PC-9 (cell line): ENCODE results near the gene IZUMO1. TPM values are rescaled to one million over a fixed set of nuclear protein-coding genes. Genes with fewer than 3 reads are reported as not detected.

Source experiments
- BruUV-seq: library from RNA; stranded (reverse); fragments of 400-500 nt; replicated peaks from 2 replicates; lab custom pipeline; 2021; lab: Mats Ljungman, UMichigan
- CTCF ChIA-PET: fragments of 300-600 bp; sonication (Branson Sonifier 250); formaldehyde crosslinking; loops from one replicate; lab custom pipeline; 2022; ENCODE audit warnings: antibody characterized with exemption; lab: Charles Lee
- POLR2A ChIA-PET: fragments of 300-600 bp; sonication (Branson Sonifier 250); formaldehyde crosslinking; loops from one replicate; lab custom pipeline; 2022; ENCODE audit warnings: antibody characterized with exemption; ENCODE audit not compliant: unreplicated experiment; lab: Charles Lee
- DNase-seq, 2 experiments: peaks; one replicate each; pipeline versions ENCODE4 v3.0.0 to v3.0.0-alpha.2; 2015 to 2022; ENCODE audit warnings: mixed read lengths in 1 of 2
- H2AFZ ChIP-seq: fragments of 200-600 bp; sonication (generic); 2 replicates; pipeline ENCODE4 v1.8.1; 2017; ENCODE audit warnings: antibody characterized with exemption
- H3F3A ChIP-seq: fragments of 200-600 bp; sonication (generic); 2 replicates; pipeline ENCODE4 v1.8.1; 2017; ENCODE audit warnings: antibody characterized with exemption, mild to moderate bottlenecking, low read depth; ENCODE audit not compliant: insufficient read depth
- H3K27ac ChIP-seq: fragments of 200-600 bp; sonication (generic); 2 replicates; pipeline ENCODE4 v1.6.1; 2016; ENCODE audit warnings: mixed run types
- H3K27me3 ChIP-seq: fragments of 200-600 bp; sonication (generic); 2 replicates; pipeline ENCODE4 v1.6.1; 2016; ENCODE audit warnings: low read depth, mixed run types; ENCODE audit not compliant: insufficient read depth
- H3K36me3 ChIP-seq: fragments of 200-600 bp; sonication (generic); 2 replicates; pipeline ENCODE4 v1.6.1; 2016; ENCODE audit warnings: low read depth, mixed run types
- H3K4me1 ChIP-seq: fragments of 200-600 bp; sonication (generic); replicated peaks from 2 replicates; pipeline ENCODE4 v1.6.1; 2016; ENCODE audit warnings: mixed run types; ENCODE audit not compliant: insufficient read depth
- H3K4me2 ChIP-seq: fragments of 200-600 bp; sonication (generic); 2 replicates; pipeline ENCODE4 v1.6.1; 2017; ENCODE audit warnings: mixed run types
- H3K4me3 ChIP-seq: fragments of 200-600 bp; sonication (generic); 2 replicates; pipeline ENCODE4 v1.6.1; 2016; ENCODE audit warnings: mixed run types
- H3K79me2 ChIP-seq: fragments of 200-600 bp; sonication (generic); 2 replicates; pipeline ENCODE4 v1.6.1; 2017; ENCODE audit warnings: low read depth, mixed run types
- H3K9me2 ChIP-seq: fragments of 200-600 bp; sonication (generic); 2 replicates; pipeline ENCODE4 v1.8.1; 2017; ENCODE audit warnings: mild to moderate bottlenecking; ENCODE audit not compliant: insufficient read depth
- H3K9me3 ChIP-seq: fragments of 200-600 bp; sonication (generic); 2 replicates; pipeline ENCODE4 v1.8.1; 2016; ENCODE audit warnings: low read depth; ENCODE audit not compliant: insufficient read depth
- H4K20me1 ChIP-seq: fragments of 200-600 bp; sonication (generic); 2 replicates; pipeline ENCODE4 v1.8.1; 2017; ENCODE audit not compliant: insufficient read depth
- CTCF ChIP-seq: fragments of 200-600 bp; sonication (generic); conservative IDR thresholded peaks from 2 replicates; pipeline ENCODE4 v1.6.1; 2017; ENCODE audit warnings: mixed run types, antibody characterized with exemption, mild to moderate bottlenecking, moderate library complexity
- EZH2 ChIP-seq: fragments of 200-600 bp; sonication (generic); IDR thresholded peaks from 2 replicates; pipeline ENCODE4 v1.8.0; 2017; ENCODE audit warnings: antibody characterized with exemption, low read depth
- intact Hi-C: fragments of 100-400 bp; cut with micrococcal nuclease; formaldehyde crosslinking; loops from one replicate; pipeline ENCODE4 v1.10.0; 2022; ENCODE audit not compliant: unreplicated experiment
- total RNA-seq: library from RNA; stranded (reverse); gene quantifications from 2 replicates; pipeline ENCODE4 v1.2.3, GENCODE V29; 2021

IZUMO1 gene
- total RNA-seq, 1 experiment from 2014 or later = 2.2 TPM

- Histone ChIP-seq H3K9me2 (no peaks in the 10 kb centered on the region), H3K36me3 (no peaks in the 10 kb centered on the region), H3K4me1 (peaks cover 7% of the 10 kb centered on the region; the same call in 1 of the 2 replicates), H3K4me2 (no peak overlapping the region), H3K27me3 (no peaks in the 10 kb centered on the region), H3K9me3 (no peaks in the 10 kb centered on the region), H4K20me1 (no peaks in the 10 kb centered on the region), H3K4me3 (no peak overlapping the region), H3K79me2 (peaks cover 9% of the 10 kb centered on the region; the same call in 1 of the 2 replicates), H3F3A (no peaks in the 10 kb centered on the region), H3K27ac (no peak overlapping the region), H2AFZ (no peak overlapping the region)
- TF ChIP-seq CTCF (no peak), EZH2 (no peak)
- BruUV-seq = no TSS peak
- CTCF ChIA-PET = no interaction called here
- intact Hi-C loops = no loop called here
- DNase-seq = no peak
- POLR2A ChIA-PET = no interaction called here
Observed at GRCh38 chr19:48708471-48708870, 38.2 kb downstream of the IZUMO1 start.

DNA sequence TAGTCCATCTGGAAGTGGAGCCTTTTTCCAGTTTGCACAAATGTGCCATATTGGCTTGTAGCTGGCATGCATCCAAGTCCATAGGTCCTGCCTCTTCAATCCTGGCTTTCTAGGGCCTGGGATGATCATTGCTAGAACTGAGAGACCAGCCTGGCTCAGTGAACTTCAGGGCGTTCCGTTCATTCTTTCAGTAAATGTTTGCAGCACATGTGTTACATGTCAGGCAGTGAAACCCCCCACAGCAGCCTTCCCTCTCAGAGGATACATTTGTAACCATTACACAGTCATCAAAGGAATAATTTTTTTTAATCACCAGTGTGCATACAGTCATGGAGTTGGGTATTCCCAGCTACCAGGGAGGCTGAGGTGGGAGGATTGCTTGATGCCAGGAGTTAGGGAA lies 41.3 kb downstream of the IZUMO1 start:
- Histone ChIP-seq H3K4me3 (no peak overlapping the region), H3K79me2 (no peaks in the 10 kb centered on the region), H3F3A (no peaks in the 10 kb centered on the region), H3K36me3 (no peaks in the 10 kb centered on the region), H2AFZ (no peak overlapping the region), H3K4me2 (no peak overlapping the region), H3K27ac (no peak overlapping the region), H4K20me1 (no peaks in the 10 kb centered on the region), H3K9me2 (no peaks in the 10 kb centered on the region), H3K27me3 (no peaks in the 10 kb centered on the region), H3K9me3 (no peaks in the 10 kb centered on the region), H3K4me1 (no peaks in the 10 kb centered on the region)
- no TSS peak for BruUV-seq
- intact Hi-C loops = no loop called here
- CTCF ChIA-PET = no interaction called here
- DNase-seq = no peak
- POLR2A ChIA-PET = interaction anchor here (0.6 to 0.7 kb wide), 2 partner anchors 9 to 104 kb away, joined by 5 to 8 read pairs; partner anchors contain the start of gene FUT2
- no peak for TF ChIP-seq CTCF
- TF ChIP-seq EZH2 = no peak

DNA sequence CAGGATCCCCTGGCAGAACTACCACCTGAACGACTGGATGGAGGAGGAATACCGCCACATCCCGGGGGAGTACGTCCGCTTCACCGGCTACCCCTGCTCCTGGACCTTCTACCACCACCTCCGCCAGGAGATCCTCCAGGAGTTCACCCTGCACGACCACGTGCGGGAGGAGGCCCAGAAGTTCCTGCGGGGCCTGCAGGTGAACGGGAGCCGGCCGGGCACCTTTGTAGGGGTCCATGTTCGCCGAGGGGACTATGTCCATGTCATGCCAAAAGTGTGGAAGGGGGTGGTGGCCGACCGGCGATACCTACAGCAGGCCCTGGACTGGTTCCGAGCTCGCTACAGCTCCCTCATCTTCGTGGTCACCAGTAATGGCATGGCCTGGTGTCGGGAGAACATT lies 43.4 kb downstream of the IZUMO1 start:
- no peak overlapping the region for H3K27ac ChIP-seq
- no peak overlapping the region for H2AFZ ChIP-seq
- no peaks in the 10 kb centered on the region for H3K4me1 ChIP-seq
- TF ChIP-seq CTCF (no peak), EZH2 (no peak)
- no peaks in the 10 kb centered on the region for H4K20me1 ChIP-seq
- H3K36me3 ChIP-seq = no peaks in the 10 kb centered on the region
- peaks cover 13% of the 10 kb centered on the region for H3F3A ChIP-seq
- no peaks in the 10 kb centered on the region for H3K9me3 ChIP-seq
- intact Hi-C loops = no loop called here
- no peak overlapping the region for H3K4me3 ChIP-seq
- H3K9me2 ChIP-seq = no peaks in the 10 kb centered on the region
- no peak for DNase-seq
- ChIA-PET POLR2A (no interaction called here), CTCF (no interaction called here)
- no peak overlapping the region for H3K4me2 ChIP-seq
- H3K27me3 ChIP-seq = no peaks in the 10 kb centered on the region
- no peaks in the 10 kb centered on the region for H3K79me2 ChIP-seq
- BruUV-seq = no TSS peak
